Stimulated activated CD4-positive, alpha-beta T cell treated with anti-CD3 and anti-CD28 coated beads, TNF-alpha, amount 100 ng/mL, for 4 hours (primary cell): ENCODE results near the gene HELB.

Source experiments
- DNase-seq, 3 experiments: peaks; one replicate each; pipeline ENCODE4 v3.0.0-alpha.2; 2020; ENCODE audit warnings: low read depth in 3 of 3

The HELB gene

GRCh38 chr12:66301944-66302826 is at the start of gene HELB:
Gene HELB (plus strand): TSS chr12:66302493. CDS start chr12:66302604, 111 bp downstream.
- peak; percentile 97 for DNase-seq

- no peak for DNase-seq
Measured at GRCh38 chr12:66252771-66253170, 49.5 kb upstream of the HELB start.

GRCh38 chr12:66255737-66256136 is 46.6 kb upstream of the HELB start:
- DNase-seq: no peak

DNA sequence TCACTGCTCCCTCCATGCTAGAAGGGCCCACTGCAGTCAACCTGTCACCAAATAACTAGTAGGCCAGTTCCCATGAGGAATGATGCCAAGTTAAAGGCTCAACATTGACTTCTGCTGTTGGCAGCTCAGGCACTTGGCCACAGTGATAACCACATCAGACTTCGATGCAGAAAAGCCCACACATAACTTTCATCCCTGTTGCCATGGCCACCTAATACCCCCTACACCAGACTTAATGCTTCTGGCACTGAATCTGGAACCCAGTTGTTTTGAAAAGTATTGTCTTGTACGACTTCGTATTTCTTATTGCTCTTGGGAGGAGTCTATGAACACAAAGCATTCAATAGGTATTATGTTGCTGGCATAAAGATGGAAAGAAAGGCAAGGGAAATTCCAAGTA is 44.3 kb upstream of the HELB start:
- no peak for DNase-seq

- no peak for DNase-seq
Measured at GRCh38 chr12:66262737-66263136, 39.6 kb upstream of the HELB start.

DNA sequence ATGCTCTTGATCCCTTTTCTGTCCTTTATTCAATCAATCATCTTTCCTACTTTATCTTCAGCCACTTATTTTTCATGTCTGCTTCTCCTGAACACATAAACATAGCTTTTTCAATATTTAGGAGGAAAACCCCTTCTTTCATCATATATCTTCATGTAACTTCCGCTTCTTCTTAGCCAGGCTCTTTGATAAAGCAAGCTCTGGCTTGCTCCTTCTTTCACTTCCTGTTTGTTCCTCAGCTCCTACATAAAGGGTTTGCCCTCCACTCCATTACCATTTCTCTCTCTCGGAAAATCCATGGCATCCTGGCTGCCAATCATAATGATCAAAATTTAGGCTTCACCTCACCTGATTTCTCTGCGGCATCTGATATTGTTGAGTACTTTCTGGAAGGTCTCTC is 33.7 kb upstream of the HELB start:
- no peak for DNase-seq

DNA sequence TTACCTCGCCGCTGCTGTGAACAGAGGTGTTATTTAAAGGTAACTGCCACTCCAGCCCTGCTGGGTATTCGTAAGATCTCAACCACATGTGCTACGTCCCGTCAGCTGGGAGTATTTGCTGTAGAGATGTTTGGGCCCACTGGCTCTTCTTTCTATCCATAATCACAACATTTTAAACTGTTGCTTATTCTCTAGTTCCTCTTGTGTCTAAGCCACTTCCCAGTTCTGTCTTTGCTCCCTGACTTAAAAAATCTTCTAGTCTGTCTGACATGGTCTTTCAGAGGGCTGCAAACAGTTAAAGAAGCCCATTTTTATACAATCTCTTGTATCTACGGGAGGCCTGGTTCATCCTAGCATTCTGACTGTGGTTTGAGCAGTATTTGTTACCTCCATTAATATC is 33.2 kb upstream of the HELB start:
- DNase-seq: no peak

DNA sequence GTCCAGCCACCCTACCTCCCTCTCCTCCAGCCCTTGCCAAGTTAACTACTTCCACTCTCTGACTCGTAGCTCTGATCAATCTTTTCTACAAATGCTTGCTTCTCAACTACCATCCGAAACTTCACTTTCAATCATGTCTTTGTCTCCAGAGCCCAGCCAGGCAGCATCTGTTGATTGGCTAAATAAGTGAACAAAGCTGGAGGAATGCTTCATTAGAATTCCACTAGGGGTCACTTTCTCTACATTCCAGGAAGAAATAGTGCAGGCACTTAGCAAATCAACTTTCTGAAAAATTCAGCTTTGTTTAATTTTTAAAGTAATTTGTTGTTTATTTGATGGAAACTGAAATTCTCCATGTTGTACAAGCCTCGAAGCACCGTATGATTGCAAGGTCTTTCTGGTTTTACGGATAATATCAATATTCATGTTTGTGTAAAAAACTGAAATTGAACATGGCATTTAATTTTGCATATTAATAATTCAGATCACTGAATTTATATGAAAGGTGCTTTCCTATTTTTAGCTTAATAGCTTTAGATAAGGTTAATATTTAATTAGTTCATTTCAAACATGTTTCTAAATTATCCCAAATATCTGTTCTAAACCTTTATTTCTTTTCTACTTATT is 32.4 kb upstream of the HELB start:
- no peak for DNase-seq

DNA sequence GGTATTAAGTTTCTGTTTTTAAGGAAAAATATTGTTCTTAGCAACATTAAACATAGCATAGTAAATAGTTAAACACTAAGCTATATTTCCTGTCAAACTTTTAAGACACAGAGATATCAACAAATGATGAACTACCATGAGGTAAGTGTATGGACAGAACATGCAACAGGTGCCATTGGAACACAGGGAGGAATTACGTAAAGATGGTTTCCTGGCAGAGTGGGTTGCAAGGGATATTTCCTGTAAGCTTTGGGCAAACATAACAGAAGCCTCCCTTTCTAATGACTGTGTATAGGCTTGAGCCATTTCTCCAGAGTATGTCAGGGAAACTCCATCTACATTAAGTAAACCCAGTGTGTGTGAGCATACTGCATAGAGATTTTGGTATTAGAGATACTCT is 31.7 kb upstream of the HELB start:
- no peak for DNase-seq

- DNase-seq: no peak
Measured at GRCh38 chr12:66272650-66273049, 29.6 kb upstream of the HELB start.

- DNase-seq: no peak
Measured at GRCh38 chr12:66273147-66273546, 29.1 kb upstream of the HELB start.

DNA sequence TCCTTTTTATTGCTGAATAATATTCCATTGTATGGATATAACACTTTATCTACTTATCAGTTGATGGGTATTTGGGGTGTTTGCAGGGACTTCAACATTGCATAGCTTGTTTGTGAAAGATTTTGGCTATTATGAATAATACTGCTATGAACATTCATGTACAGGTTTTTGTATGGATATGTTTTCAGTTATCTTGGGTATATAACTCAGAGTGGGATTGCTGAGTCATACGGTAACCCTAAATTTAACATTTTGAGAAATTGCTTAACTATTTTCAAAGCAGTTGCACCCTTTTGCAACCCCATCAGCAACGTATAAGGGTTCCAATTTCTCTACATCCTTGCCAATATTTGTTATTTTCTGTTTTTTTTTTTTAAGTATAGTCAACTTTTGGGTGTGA is 27.3 kb upstream of the HELB start:
- no peak for DNase-seq

DNA sequence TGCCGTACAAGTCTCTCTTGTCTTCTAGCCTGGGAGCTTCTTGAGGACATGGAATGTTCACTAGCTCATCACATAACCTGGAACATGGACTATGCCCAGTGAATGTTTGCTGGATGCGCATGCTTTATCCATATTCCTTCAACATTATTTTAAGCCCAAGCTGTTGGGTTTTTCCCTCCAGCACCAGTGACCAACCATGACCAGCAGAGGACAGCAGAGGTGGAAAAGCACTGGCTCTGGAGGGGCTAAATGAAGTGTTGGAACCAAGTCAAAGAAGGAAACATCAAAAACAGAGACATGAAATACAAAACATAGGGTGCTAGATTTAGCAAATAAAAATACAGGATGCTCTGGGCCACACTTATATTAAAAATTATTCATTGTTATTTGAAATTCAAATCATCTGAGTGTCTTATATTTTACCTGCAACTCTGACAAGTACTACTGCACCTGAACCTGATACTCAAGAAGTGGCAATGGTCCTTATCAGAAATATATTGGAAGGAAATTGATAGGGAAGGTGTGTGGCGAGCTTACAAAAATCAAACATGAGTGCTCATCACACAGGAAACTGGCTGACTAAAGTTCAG is 23.1 kb upstream of the HELB start:
- DNase-seq: no peak

DNA sequence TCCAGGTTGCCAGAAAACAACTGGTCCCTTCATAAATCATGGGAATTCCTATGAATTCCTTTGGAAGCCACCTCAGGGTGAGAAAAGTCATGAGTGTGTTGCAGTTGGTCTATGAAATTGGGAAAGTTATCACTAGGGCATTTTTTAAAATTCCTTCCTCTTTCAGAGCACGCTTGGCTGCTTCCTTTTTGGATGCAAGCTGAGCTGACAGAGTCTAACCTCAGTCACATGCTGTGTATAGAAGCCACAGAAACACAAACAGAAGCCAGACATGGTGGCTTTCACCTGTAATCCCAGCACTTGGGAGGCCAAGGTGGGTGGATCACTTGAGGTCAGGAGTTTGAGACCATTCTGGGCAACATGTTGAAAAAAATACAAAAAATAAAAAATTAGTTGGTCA is 21.7 kb upstream of the HELB start:
- DNase-seq: no peak

GRCh38 chr12:66282244-66282643 is 20.0 kb upstream of the HELB start:
- no peak for DNase-seq

DNA sequence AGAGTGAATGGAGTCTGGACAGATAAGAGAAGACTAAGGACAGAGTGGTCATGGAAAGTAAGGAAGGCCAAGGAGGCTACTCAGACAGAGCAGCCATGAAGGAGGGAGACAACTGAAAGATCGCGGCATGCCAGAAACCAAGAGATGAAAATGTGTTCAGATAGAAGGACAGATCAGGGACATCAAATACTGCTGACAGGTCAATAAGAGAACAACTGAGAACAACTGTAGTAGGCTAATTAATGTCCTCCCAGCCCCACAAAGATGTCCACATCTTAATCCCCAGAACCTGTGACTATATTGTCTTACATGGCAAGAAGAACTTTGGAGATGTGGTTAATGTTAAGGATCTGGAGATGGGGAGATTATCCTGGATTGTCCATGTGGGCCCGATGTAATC is 15.0 kb upstream of the HELB start:
- no peak for DNase-seq

DNA sequence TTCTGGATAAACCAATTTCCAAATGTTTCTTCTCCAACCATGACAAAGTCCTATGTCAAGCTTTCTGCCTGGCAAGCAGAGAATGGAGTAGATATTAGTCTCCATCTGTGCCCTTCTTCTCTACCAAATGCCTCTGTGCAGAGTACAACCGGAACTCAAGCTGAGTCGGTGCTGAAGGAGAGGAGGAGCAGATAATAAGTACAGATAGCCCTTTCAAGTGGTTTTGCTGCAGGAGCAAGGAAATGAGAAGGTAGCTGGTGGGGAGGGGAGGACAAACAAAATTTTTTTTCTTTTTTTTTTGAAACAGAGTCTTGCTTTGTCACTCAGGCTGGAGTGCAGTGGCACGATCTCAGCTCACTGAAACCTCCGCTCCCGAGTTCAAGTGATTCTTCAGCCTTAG is 14.2 kb upstream of the HELB start:
- peak in 1 of 3 experiments; percentile 31 for DNase-seq

DNA sequence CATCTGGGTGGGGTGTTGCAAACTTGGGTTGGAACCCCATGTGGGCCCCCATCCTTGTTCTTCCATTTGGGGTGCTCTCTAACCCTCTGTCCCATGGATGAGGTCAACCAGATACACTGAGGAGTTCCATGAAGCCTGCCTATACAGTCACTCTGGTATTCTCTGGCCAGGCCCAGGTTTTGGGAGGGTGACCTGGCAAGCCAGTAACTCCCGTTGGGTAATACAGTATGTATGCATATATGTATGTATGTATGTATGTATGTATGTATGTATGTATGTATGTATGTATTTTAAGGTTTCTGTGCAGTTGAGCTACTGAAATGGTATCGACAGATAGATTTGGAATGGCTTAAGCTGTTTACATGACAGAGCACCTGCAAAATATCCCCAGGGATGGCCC is 12.8 kb upstream of the HELB start:
- DNase-seq: no peak

- DNase-seq: no peak
Measured at GRCh38 chr12:66290716-66291200, 11.5 kb upstream of the HELB start.

DNA sequence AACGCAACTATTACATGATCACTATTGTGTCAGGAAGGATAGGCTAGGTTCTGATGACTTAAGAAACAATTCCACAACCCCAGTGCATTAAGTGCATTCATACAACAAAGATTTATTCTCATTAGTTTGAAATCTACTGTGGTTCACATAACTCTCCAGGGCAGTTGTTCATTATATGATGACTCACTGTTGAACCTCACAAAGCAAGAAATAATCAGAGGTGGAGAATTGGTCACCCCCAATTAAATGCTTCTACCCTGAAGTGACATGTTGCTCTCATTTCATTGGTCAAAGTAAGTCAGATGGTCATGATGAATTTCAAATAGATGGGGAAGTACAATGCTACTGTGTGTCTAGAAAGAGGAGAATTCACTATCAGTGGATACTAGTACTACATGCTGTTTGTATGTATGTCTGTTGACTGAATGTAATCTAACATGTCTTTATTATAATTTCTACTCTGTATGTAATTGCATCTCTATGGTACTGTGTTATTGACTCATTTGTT is 6.1 kb upstream of the HELB start:
- DNase-seq: no peak

DNA sequence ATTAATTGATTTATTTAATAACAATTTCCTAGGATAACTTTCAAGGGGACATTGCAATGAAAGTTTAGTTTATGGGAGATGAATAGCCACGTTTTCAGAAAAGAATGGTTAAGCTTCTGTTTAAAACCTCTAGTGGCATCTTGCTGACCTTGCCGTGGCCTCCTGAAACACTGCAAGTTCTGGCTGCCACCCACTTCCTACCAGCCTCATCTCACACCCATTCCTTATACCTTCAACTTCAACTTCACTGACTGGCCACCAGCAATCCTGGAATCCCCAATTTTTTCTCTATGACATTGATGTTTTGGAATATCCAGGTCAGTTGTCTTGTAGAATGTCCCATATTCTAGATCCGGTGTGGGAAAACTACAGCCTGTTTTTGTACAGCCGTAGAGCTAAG is 5.2 kb upstream of the HELB start:
- DNase-seq: no peak

DNA sequence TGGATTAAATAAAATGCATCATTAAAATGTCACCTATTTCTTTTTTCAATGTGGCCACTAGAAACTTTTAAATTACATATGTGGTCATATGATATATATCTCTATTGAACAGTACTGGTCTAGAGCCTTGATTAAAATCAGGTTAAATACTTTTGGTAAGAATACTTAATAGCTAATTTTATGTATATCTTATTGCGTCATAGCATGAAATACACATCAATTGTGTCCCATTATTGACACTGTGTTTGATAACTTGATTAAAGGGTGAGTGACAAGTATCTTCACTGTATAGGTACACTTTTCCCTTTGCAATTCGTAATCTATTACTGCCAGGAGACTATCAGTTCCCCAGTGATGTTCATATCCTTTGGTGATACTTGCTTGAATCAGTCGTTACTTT is 4.4 kb upstream of the HELB start:
- DNase-seq: no peak

GRCh38 chr12:66302827-66303169 is 505 bp downstream of the HELB start:
- DNase-seq: no peak
